HG03103 (cell line): ENCODE data around the gene ARHGAP22.

Experiments
- ATAC-seq: cut with Tn5 transposase; IDR thresholded peaks from one replicate; pipeline ENCODE4 v1.9.1; 2021; ENCODE audit warnings: low read depth; ENCODE audit not compliant: unreplicated experiment

The ARHGAP22 gene

DNA sequence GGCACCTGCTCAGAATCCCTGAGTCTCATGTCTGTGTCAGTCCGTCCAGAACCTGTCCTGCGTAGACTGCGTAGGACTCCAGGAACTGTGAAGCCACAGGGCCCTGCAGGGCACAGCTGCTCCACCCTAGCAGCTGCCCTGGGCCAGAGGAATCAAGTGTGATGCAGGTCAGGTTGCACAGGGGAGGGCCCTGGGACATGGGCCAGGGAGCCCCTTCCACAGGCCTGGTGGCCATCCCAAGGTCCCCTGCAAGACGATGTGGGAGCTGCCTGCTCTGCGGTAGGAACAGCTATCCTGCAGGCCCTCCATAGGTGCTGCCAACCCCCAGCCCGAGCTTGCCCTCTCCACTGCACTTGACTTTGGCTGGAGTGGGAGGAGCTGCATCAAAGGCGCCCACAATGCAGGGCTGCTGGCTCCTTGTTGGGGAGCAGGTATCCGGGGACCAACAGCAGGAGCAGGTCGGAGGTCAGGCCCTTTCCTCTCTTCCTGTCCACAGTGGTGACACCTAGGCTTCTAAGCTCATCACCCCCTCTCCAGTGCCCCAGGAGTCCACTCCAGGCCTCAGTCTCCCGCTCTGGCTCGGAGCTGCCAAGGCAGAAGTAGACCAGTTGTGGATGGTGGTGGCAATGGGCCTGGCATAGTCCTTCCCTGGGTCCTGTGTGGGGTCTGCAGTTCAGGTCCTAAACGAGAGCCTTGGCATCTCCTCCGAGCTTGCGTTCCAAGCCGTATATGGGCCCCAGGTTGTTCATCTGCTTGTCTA lies 149.3 kb downstream of the ARHGAP22 start:
- no peak for ATAC-seq

- no peak for ATAC-seq
Observed at GRCh38 chr10:48455055-48455391, 149.8 kb downstream of the ARHGAP22 start.

DNA sequence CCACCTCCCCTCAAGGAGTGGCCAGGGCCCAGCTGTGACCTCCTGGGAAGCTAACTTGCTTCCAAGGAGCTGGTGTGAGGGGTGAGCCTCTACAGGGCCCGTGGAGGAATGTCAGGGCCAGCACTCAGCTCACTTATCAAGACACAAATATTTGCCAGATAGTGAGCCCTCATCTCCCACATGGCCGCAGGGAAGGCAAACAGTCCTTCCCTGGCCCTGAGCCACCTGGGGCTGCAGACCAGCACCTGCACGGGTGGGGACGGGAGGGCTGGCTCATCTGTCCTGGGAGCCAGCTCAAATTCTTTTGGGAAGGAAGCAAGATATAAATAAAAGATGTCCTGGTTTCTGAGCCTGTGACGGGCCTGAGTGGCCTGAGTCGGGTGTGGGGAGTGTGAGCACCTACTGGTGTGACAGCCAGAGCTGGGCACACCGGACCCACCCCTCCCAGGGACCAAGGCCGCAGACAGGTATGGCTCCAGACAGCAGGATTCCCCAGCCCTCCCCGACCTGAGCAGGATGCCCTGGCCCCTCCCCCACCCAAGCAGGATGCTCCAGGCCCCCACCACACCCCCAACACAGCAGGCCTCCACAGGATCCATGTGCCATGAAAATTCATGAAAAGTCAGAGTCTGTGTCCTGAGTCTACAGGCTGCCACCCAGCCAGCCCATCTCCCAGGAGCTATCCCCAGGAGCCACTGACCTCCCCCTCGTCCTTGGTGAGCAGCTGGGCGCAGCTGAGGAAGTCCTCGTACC lies 150.4 kb downstream of the ARHGAP22 start:
- no peak for ATAC-seq

GRCh38 chr10:48453451-48454301 lies 151.2 kb downstream of the ARHGAP22 start:
- no peak for ATAC-seq

DNA sequence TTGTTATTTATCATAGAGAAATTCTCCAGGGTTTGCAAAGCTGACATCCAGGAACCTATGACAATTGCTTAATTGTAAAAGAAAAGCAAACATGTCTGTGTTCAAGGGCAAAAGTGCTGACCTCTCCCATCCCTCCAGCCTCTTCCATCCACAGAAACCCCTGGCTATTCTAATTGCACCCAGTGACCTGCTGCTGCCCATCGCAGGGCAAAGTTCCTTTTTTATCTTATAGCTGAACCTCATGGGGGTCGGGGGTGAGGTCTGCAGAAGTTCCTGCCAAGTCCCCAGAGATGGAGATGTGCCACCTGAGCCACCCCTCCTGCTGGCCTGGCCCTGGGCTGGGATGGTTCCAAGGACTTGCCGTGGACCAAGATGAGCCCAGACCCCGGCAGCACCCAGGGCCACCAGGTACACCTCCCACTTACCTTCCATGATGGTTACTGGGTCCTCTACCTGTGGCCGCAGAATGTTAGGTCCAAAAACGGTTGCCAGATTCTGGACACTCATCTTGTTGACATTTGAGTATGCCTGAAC lies 151.9 kb downstream of the ARHGAP22 start:
- ATAC-seq, result no peak

- no peak for ATAC-seq
Observed at GRCh38 chr10:48451969-48452878, 152.6 kb downstream of the ARHGAP22 start.

DNA sequence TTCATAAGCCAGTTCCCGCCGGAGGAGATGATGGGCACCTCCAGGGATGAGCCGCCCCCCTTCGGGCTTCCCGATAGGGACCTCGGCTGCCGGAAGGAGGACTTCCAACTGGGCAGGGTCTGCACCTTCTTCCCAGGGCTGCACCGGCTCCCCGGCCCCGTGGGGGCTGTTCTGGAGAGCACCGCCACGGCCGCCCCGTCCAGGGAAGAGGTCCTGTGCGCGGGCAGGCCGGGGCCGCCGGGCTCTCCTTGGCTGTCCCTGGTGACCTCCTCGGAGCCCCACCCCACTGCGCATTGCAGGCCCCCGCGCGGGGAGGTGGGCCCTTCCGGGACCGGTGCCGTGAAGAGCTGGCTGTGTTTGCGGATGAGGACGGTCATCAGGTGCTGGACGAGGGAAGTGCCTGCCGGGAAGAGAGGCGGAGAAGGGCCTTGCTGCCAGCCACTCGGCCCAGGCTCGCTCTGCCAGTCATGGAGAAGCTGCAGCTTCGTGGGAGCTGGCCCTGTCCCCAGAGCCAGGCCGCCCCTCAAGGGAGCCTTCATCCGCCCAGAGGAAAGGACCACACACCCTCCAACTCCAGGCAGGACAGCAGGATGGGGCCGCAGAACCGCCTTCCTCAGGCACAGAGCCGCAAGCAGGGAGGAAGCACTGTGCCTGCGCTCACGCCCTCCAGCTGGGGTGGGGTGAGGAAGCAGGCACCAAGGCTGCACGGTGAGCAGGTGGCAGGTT lies 154.0 kb downstream of the ARHGAP22 start:
- ATAC-seq, result no peak

- ATAC-seq, result no peak
Observed at GRCh38 chr10:48450233-48450740, 154.6 kb downstream of the ARHGAP22 start.

- no peak for ATAC-seq
Observed at GRCh38 chr10:48449501-48450232, 155.2 kb downstream of the ARHGAP22 start.

DNA sequence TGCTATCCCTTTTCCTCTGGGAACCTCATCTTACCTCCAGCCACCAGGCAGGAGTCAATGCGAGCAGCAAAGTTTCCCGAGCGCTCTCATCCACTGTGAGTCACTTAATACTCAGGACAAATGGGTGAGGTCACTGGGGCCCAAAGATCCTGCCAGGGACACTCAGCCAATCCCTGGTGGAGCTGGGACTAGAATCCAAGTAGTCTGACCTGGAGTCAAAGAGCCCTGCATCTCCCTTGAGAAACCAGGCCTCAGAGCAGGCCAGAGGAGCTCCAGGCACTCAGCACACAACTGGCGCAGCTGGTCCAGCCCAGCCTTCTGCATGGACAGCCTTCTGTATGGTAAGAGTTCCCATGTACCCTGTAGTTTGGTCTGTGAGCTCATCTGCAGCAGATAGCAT lies 156.1 kb downstream of the ARHGAP22 start:
- ATAC-seq, result no peak

DNA sequence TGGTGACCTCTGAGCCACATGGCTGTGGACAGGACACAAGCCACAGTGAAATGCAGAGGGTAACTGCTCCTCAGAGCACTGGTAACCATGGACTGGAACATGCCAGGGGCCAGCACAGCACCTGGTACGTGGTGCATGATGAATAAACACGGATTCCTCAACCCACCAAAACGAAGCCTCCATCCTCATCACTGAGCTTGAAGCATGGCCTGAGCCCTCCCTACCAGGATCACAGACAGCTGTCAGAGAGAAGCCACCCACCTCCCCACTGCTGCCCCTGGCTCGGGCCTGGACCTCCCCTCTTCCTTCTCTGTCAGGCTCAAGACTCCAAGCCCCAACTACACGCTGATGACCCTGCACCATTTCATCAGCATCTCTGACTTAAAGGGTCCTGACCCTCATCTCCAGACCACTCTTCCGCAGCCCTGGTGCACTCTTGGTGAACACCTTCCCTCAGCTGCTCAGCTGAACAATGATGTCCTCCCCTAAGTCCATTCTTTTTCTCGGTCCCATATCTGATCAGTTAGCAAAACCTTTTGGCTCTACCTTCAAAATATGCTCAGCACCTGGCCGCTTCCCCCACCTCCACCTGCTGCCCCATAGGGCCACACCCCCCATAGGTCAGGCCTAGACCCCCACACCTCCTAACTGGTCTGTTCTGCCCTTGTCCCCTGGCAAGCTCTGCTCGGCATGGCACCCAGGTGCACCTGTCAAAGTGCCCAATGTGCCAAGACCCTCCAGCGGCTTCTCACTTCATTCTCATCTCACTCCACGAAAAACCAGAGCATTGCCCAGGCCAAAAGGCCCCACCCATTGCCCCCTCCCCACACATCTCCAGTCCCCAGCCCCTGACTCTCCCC lies 157.3 kb downstream of the ARHGAP22 start:
- no peak for ATAC-seq

- ATAC-seq, result no peak
Observed at GRCh38 chr10:48446785-48447184, 158.1 kb downstream of the ARHGAP22 start.

GRCh38 chr10:48445932-48446331 lies 158.9 kb downstream of the ARHGAP22 start:
- ATAC-seq, result no peak

GRCh38 chr10:48444861-48445841 lies 159.7 kb downstream of the ARHGAP22 start:
- ATAC-seq, result no peak

DNA sequence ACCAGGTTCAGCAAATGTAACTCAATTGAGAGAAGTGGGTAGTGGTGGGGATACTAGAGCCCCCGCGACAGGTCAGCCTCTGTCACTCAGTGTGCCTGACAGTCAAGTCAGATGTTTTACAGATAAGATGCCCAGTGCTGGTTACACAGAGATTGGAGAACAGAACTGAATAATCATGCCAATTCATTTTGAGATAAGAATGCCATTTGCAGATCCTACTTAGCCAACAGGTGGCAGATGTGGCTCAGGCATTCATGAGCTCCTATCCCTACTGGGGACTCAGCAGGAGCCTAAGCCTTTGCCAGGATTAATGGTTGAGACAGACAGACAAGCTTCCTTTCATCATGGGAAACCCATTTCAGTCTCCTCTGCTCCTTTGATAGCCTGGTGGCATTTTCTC lies 160.6 kb downstream of the ARHGAP22 start:
- ATAC-seq, result no peak

DNA sequence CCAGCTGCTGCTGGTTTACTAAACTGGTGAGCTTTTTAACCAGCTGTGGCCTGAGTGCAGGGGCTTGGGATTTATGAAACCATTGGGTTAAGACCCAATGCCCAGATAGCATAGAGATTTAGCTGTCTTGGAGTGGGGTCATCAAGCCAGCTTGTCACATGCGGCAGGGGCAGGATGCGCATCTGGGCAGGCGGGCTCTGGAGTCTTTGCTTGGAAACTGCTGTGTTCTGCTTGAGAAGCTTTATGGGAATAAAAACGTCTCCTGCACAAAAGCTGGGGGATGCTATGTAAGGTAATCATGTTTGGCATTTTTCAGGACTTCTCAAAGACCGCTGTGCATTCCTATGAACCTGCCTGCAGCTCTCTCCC lies 162.1 kb downstream of the ARHGAP22 start:
- ATAC-seq, result no peak
